OCI-LY7 (cell line): ENCODE results near the gene SNRK. TPM values are rescaled to one million over a fixed set of nuclear protein-coding genes. Genes with fewer than 3 reads are reported as not detected.

ENCODE experiments used
- BruUV-seq: library from RNA; stranded (reverse); fragments of 400-500 nt; replicated peaks from 2 replicates; lab custom pipeline; 2021; lab: Mats Ljungman, UMichigan
- CTCF ChIA-PET: fragments of 300-600 bp; sonication (Branson Sonifier 250); formaldehyde crosslinking; loops from one replicate; lab custom pipeline; 2022; ENCODE audit warnings: antibody characterized with exemption; ENCODE audit not compliant: unreplicated experiment; lab: Charles Lee
- POLR2A ChIA-PET: fragments of 300-600 bp; sonication (Branson Sonifier 250); formaldehyde crosslinking; loops from one replicate; lab custom pipeline; 2022; ENCODE audit warnings: antibody characterized with exemption; lab: Charles Lee
- DNase-seq: peaks from one replicate; pipeline ENCODE4 v3.0.0-alpha.2; 2015; ENCODE audit warnings: low spot score
- H2AFZ ChIP-seq: fragments of 200-600 bp; sonication (generic), shearing (Covaris generic); 2 replicates; pipeline ENCODE4 v1.6.1; 2014; ENCODE audit warnings: mild to moderate bottlenecking, antibody characterized with exemption, low read length, moderate library complexity
- H3K27ac ChIP-seq: fragments of 200-600 bp; sonication (generic); 2 replicates; pipeline ENCODE4 v1.5.1; 2014; ENCODE audit warnings: mixed run types, low read depth, mild to moderate bottlenecking, moderate library complexity, low read length, inconsistent platforms; ENCODE audit not compliant: poor library complexity, severe bottlenecking
- H3K36me3 ChIP-seq: fragments of 200-600 bp; sonication (generic); 2 replicates; pipeline ENCODE4 v1.6.1; 2014; ENCODE audit warnings: mild to moderate bottlenecking, antibody characterized with exemption, low read length, moderate library complexity, mixed read lengths; ENCODE audit not compliant: insufficient read depth
- H3K4me1 ChIP-seq: fragments of 200-600 bp; sonication (generic); 2 replicates; pipeline ENCODE4 v1.5.1; 2014; ENCODE audit warnings: mild to moderate bottlenecking, low read length; ENCODE audit not compliant: insufficient read depth, poor library complexity, severe bottlenecking
- H3K4me2 ChIP-seq: fragments of 200-600 bp; sonication (generic); 2 replicates; pipeline ENCODE4 v1.6.1; 2014; ENCODE audit warnings: mild to moderate bottlenecking, low read length
- H3K4me3 ChIP-seq: fragments of 200-600 bp; sonication (generic); 2 replicates; pipeline ENCODE4 v1.5.1; 2014; ENCODE audit warnings: mild to moderate bottlenecking, low read depth, low read length; ENCODE audit not compliant: poor library complexity, severe bottlenecking
- H3K79me2 ChIP-seq: fragments of 200-600 bp; sonication (generic); 2 replicates; pipeline ENCODE4 v1.6.1; 2016; ENCODE audit warnings: low read depth, mild to moderate bottlenecking, low read length, moderate library complexity, mixed read lengths; ENCODE audit not compliant: insufficient read depth
- H3K9me2 ChIP-seq: fragments of 200-600 bp; sonication (generic); 2 replicates; pipeline ENCODE4 v1.6.1; 2016; ENCODE audit warnings: mild to moderate bottlenecking, low read length, mixed read lengths; ENCODE audit not compliant: insufficient read depth
- H3K9me3 ChIP-seq: fragments of 200-600 bp; sonication (generic); 2 replicates; pipeline ENCODE4 v1.6.1; 2014; ENCODE audit warnings: mild to moderate bottlenecking, mixed run types, low read length, mixed read lengths
- H4K20me1 ChIP-seq: fragments of 200-600 bp; sonication (generic); 2 replicates; pipeline ENCODE4 v1.6.1; 2014; ENCODE audit warnings: mild to moderate bottlenecking, antibody characterized with exemption, low read length, moderate library complexity, mixed read lengths; ENCODE audit not compliant: insufficient read depth
- EZH2phosphoT487 ChIP-seq: fragments of 200-600 bp; sonication (generic); IDR thresholded peaks from 2 replicates; pipeline ENCODE4 v1.6.1; 2018; ENCODE audit warnings: low read depth, borderline replicate concordance, mild to moderate bottlenecking, mixed run types, antibody characterized with exemption, low read length, moderate library complexity, mixed read lengths
- intact Hi-C: fragments of 100-400 bp; cut with micrococcal nuclease; formaldehyde crosslinking; loops from one replicate; pipeline ENCODE4 v1.10.0; 2022; ENCODE audit not compliant: unreplicated experiment
- total RNA-seq, 2 experiments: library from RNA; depleted of rRNA in 1 of 2; stranded (reverse); fragments of >200 nt in 1 of 2; shearing (Covaris generic) in 1 of 2; gene quantifications; 2 replicates each; pipeline ENCODE4 v1.2.3, GENCODE V29; 2014 to 2022
- TF ChIP-seq, protein P1 (sequence below): fragments of 200-600 bp; sonication (generic); conservative IDR thresholded peaks from 2 replicates; pipeline ENCODE4 v1.5.1; 2014; ENCODE audit warnings: mild to moderate bottlenecking, antibody characterized with exemption, low read length, moderate library complexity, mixed read lengths

Gene SNRK
- total RNA-seq, 2 experiments from 2014 or later = 15.5 TPM

DNA sequence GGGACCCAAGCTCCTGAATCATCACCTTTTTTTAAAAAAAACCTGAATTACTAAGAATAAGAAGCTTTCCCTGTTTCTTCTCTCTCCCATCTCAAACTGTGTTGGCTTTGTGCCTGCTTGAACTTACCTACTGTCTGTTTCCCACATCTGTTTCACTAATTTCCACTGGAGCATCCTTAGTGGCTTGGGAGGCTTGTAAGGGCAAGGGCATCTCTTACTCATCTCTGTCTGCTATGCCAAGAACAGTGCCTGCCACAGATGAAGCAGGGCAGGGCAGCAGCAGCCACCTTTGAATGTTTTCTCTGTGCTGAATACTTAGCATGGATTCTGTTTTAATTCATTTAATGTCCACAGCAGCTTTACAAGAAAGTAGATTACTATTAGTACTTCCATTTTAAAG, 42.3 kb downstream of the SNRK start:
- no peak overlapping the region for H3K27ac ChIP-seq
- intact Hi-C loops = no loop called here
- H3K4me3 ChIP-seq = no peak overlapping the region
- H3K9me2 ChIP-seq = no peaks in the 10 kb centered on the region
- CTCF ChIA-PET = no interaction called here
- no peak overlapping the region for H2AFZ ChIP-seq
- no peak for DNase-seq
- no TSS peak for BruUV-seq
- peaks cover 8% of the 10 kb centered on the region; the same call in 1 of the 2 replicates for H3K36me3 ChIP-seq
- no peaks in the 10 kb centered on the region for H3K4me1 ChIP-seq
- POLR2A ChIA-PET = no interaction called here
- H4K20me1 ChIP-seq = no peaks in the 10 kb centered on the region
- TF ChIP-seq, protein P1, sequence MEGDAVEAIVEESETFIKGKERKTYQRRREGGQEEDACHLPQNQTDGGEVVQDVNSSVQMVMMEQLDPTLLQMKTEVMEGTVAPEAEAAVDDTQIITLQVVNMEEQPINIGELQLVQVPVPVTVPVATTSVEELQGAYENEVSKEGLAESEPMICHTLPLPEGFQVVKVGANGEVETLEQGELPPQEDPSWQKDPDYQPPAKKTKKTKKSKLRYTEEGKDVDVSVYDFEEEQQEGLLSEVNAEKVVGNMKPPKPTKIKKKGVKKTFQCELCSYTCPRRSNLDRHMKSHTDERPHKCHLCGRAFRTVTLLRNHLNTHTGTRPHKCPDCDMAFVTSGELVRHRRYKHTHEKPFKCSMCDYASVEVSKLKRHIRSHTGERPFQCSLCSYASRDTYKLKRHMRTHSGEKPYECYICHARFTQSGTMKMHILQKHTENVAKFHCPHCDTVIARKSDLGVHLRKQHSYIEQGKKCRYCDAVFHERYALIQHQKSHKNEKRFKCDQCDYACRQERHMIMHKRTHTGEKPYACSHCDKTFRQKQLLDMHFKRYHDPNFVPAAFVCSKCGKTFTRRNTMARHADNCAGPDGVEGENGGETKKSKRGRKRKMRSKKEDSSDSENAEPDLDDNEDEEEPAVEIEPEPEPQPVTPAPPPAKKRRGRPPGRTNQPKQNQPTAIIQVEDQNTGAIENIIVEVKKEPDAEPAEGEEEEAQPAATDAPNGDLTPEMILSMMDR = no peak
- no peak for TF ChIP-seq EZH2phosphoT487
- no peak overlapping the region for H3K4me2 ChIP-seq
- no peaks in the 10 kb centered on the region for H3K79me2 ChIP-seq
- H3K9me3 ChIP-seq = peaks cover under 1% of the 10 kb centered on the region; the same call in 1 of the 2 replicates

DNA sequence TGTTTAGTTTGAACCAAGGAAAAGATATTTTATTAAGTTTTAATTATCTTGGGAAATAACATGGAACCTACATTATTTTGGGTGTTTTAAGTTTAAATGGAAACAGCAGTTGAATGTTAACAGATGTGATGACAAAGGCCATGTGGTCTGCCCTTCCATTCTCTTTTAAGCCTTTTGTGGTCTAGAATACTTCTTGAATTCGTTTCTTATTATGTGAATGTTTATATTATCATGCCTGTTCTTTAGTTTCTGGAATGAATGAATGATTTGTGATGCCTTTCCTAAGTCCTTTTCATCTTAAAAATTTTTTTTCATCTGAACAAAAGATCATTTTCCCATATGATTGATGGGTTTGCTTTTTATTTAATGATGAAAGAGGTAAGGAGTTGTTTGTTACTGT, 44.6 kb downstream of the SNRK start:
- no peaks in the 10 kb centered on the region for H3K79me2 ChIP-seq
- no peak overlapping the region for H3K4me2 ChIP-seq
- H4K20me1 ChIP-seq = no peaks in the 10 kb centered on the region
- no peak overlapping the region for H2AFZ ChIP-seq
- H3K36me3 ChIP-seq = peaks cover 27% of the 10 kb centered on the region
- ChIA-PET CTCF (no interaction called here), POLR2A (interaction anchor here (0.9 kb wide), 1 partner anchor 34 kb away, joined by 3 read pairs; no protein-coding TSS in a partner anchor)
- no peak for DNase-seq
- no peak overlapping the region for H3K4me3 ChIP-seq
- H3K27ac ChIP-seq = no peak overlapping the region
- intact Hi-C loops = no loop called here
- H3K9me3 ChIP-seq = peaks cover 7% of the 10 kb centered on the region
- no peaks in the 10 kb centered on the region for H3K9me2 ChIP-seq
- no TSS peak for BruUV-seq
- TF ChIP-seq, protein P1 = no peak
- TF ChIP-seq EZH2phosphoT487 = no peak
- no peaks in the 10 kb centered on the region for H3K4me1 ChIP-seq

DNA sequence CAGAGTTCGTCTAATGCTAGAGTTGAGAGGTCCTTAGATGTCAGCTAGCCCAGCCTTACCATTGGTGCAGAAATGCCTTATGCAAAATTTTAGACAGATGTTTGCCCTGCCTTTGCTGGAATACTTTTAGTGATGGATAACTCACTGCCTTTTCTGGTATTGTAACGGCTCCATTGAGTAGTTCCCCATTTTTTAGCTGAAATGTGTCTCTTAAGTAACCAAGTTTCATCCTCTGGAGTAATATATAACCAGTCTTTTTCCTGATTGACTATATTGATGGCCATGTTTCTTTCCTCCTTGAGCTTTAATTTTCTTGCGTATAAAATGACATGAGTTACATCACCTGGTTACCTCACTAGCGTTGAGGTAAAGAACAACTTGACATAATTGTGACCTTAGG, 45.0 kb downstream of the SNRK start:
- H3K9me3 ChIP-seq = peaks cover 7% of the 10 kb centered on the region
- H3K36me3 ChIP-seq = peaks cover 27% of the 10 kb centered on the region
- no peak overlapping the region for H3K4me3 ChIP-seq
- CTCF ChIA-PET = no interaction called here
- H3K27ac ChIP-seq = no peak overlapping the region
- no peak overlapping the region for H3K4me2 ChIP-seq
- H3K9me2 ChIP-seq = no peaks in the 10 kb centered on the region
- POLR2A ChIA-PET = interaction anchor here (0.9 kb wide), 1 partner anchor 35 kb away, joined by 3 read pairs; no protein-coding TSS in a partner anchor
- no peaks in the 10 kb centered on the region for H3K79me2 ChIP-seq
- H4K20me1 ChIP-seq = no peaks in the 10 kb centered on the region
- no peak for DNase-seq
- intact Hi-C loops = no loop called here
- no peak for TF ChIP-seq EZH2phosphoT487
- TF ChIP-seq, protein P1 = no peak
- H2AFZ ChIP-seq = no peak overlapping the region
- H3K4me1 ChIP-seq = no peaks in the 10 kb centered on the region
- BruUV-seq = no TSS peak
